Measurements from ENCODE around the gene HBP1. TPM values are rescaled to one million over a fixed set of nuclear protein-coding genes. Genes with fewer than 3 reads are reported as not detected.

HBP1 gene
- polyA plus RNA-seq, 4 donors = 113 to 136 (median 128) TPM

- DNase-seq (ENCODE audit: low read depth in 4 of 4, low spot score in 3 of 4) = no peak
Measured at GRCh38 chr7:107180378-107180777, 11.6 kb downstream of the HBP1 start.

GRCh38 chr7:107181172-107181571 is 12.4 kb downstream of the HBP1 start:
- no peak for DNase-seq (ENCODE audit: low read depth in 4 of 4, low spot score in 3 of 4)

- DNase-seq (ENCODE audit: low read depth in 4 of 4, low spot score in 3 of 4) = no peak
Measured at GRCh38 chr7:107185716-107186115, 16.9 kb downstream of the HBP1 start.

- no peak for DNase-seq (ENCODE audit: low read depth in 4 of 4, low spot score in 3 of 4)
Measured at GRCh38 chr7:107186240-107186639, 17.4 kb downstream of the HBP1 start.

- DNase-seq (ENCODE audit: low read depth in 4 of 4, low spot score in 3 of 4) = no peak
Measured at GRCh38 chr7:107187774-107188173, 19.0 kb downstream of the HBP1 start.

- no peak for DNase-seq (ENCODE audit: low read depth in 4 of 4, low spot score in 3 of 4)
Measured at GRCh38 chr7:107190090-107190489, 21.3 kb downstream of the HBP1 start.

GRCh38 chr7:107194052-107194451 is 25.2 kb downstream of the HBP1 start:
- no peak for DNase-seq (ENCODE audit: low read depth in 4 of 4, low spot score in 3 of 4)

GRCh38 chr7:107196834-107197610 is 28.2 kb downstream of the HBP1 start:
- DNase-seq (ENCODE audit: low read depth in 4 of 4, low spot score in 3 of 4) = no peak

- DNase-seq (ENCODE audit: low read depth in 4 of 4, low spot score in 3 of 4) = peak in 1 of 4 donors; percentile 15
Measured at GRCh38 chr7:107201795-107202450, 33.1 kb downstream of the HBP1 start.

- no peak for DNase-seq (ENCODE audit: low read depth in 4 of 4, low spot score in 3 of 4)
Measured at GRCh38 chr7:107203607-107204006, 34.8 kb downstream of the HBP1 start.

- no peak for DNase-seq (ENCODE audit: low read depth in 4 of 4, low spot score in 3 of 4)
Measured at GRCh38 chr7:107206136-107206535, 37.3 kb downstream of the HBP1 start.

GRCh38 chr7:107206706-107207105 is 37.9 kb downstream of the HBP1 start:
- DNase-seq (ENCODE audit: low read depth in 4 of 4, low spot score in 3 of 4) = no peak

- DNase-seq (ENCODE audit: low read depth in 4 of 4, low spot score in 3 of 4) = no peak
Measured at GRCh38 chr7:107207459-107207858, 38.7 kb downstream of the HBP1 start.

- DNase-seq (ENCODE audit: low read depth in 4 of 4, low spot score in 3 of 4) = no peak
Measured at GRCh38 chr7:107208024-107208521, 39.3 kb downstream of the HBP1 start.

GRCh38 chr7:107208563-107208962 is 39.8 kb downstream of the HBP1 start:
- DNase-seq (ENCODE audit: low read depth in 4 of 4, low spot score in 3 of 4) = no peak

- no peak for DNase-seq (ENCODE audit: low read depth in 4 of 4, low spot score in 3 of 4)
Measured at GRCh38 chr7:107209565-107209964, 40.8 kb downstream of the HBP1 start.

GRCh38 chr7:107210400-107210799 is 41.6 kb downstream of the HBP1 start:
- DNase-seq (ENCODE audit: low read depth in 4 of 4, low spot score in 3 of 4) = no peak

GRCh38 chr7:107212725-107213124 is 43.9 kb downstream of the HBP1 start:
- no peak for DNase-seq (ENCODE audit: low read depth in 4 of 4, low spot score in 3 of 4)

GRCh38 chr7:107213193-107213788 is 44.5 kb downstream of the HBP1 start:
- no peak for DNase-seq (ENCODE audit: low read depth in 4 of 4, low spot score in 3 of 4)

- no peak for DNase-seq (ENCODE audit: low read depth in 4 of 4, low spot score in 3 of 4)
Measured at GRCh38 chr7:107213945-107214344, 45.1 kb downstream of the HBP1 start.

- no peak for DNase-seq (ENCODE audit: low read depth in 4 of 4, low spot score in 3 of 4)
Measured at GRCh38 chr7:107219563-107220244, 50.9 kb downstream of the HBP1 start.
